GM12878 (cell line): Measurements from ENCODE around the gene ZNF367. TPM values are rescaled to one million over a fixed set of nuclear protein-coding genes. Genes with fewer than 3 reads are reported as not detected.

Source experiments
- ATAC-seq: fragments of 200-7000 bp; cut with Tn5 transposase; 3 replicates; pipeline ENCODE4 v1.9.1; 2020; ENCODE audit warnings: mild to moderate bottlenecking, moderate library complexity
- BruUV-seq: library from RNA; stranded (reverse); fragments of 400-500 nt; replicated peaks from 2 replicates; lab custom pipeline; 2021; lab: Mats Ljungman, UMichigan
- CTCF ChIA-PET: fragments of 300-600 bp; sonication (Branson Sonifier 250); formaldehyde crosslinking; extraction: SDS; loops from one replicate; lab custom pipeline; 2021; ENCODE audit warnings: inconsistent platforms; lab: Yijun Ruan, JAX
- POLR2A ChIA-PET: fragments of 350-600 bp; formaldehyde crosslinking; extraction: SDS; loops from one replicate; lab custom pipeline; 2021; ENCODE audit warnings: inconsistent platforms; lab: Charles Lee
- RAD21 ChIA-PET: fragments of 300-600 bp; sonication (Branson Sonifier 250); formaldehyde crosslinking; loops from one replicate; lab custom pipeline; 2023; ENCODE audit warnings: antibody characterized with exemption; ENCODE audit not compliant: unreplicated experiment; lab: Charles Lee
- SMC1A ChIA-PET: fragments of 300-600 bp; sonication (Branson Sonifier 250); formaldehyde crosslinking; loops from one replicate; lab custom pipeline; 2023; ENCODE audit not compliant: unreplicated experiment, uncharacterized antibody; lab: Charles Lee
- DNase-seq: peaks from one replicate; pipeline ENCODE4 v3.0.0-alpha.2; 2011; ENCODE audit warnings: low read depth, low spot score
- FAIRE-seq: peaks from 3 replicates; lab custom pipeline; 2011; peaks lifted over from hg19 to GRCh38; lab: Jason Lieb, UNC
- H2AFZ ChIP-seq: 2 replicates; pipeline ENCODE4 v1.6.0; 2011; ENCODE audit warnings: low read depth, low read length, control low read depth; ENCODE audit not compliant: control insufficient read depth
- H3K27ac ChIP-seq: 2 replicates; pipeline ENCODE4 v1.5.1; 2011; ENCODE audit warnings: control low read depth; ENCODE audit not compliant: control insufficient read depth, insufficient read depth
- H3K27me3 ChIP-seq, 2 experiments: replicated peaks in 1 of 2; 2 replicates each; pipeline versions ENCODE4 v1.6.0 to v1.6.1; 2011; ENCODE audit warnings: low read length in 1 of 2; ENCODE audit not compliant: control insufficient read depth in 2 of 2, insufficient read depth in 2 of 2
- H3K36me3 ChIP-seq, 2 experiments: 2 replicates each; pipeline ENCODE4 v1.5.1; 2011; ENCODE audit warnings: low read length in 1 of 2; ENCODE audit not compliant: control insufficient read depth in 2 of 2, insufficient read depth in 2 of 2
- H3K4me1 ChIP-seq: 2 replicates; pipeline ENCODE4 v1.6.1; 2011; ENCODE audit warnings: mild to moderate bottlenecking, low read length, moderate library complexity, mixed read lengths; ENCODE audit not compliant: control insufficient read depth, insufficient read depth
- H3K4me2 ChIP-seq: 2 replicates; pipeline ENCODE4 v1.6.0; 2011; ENCODE audit warnings: control low read depth; ENCODE audit not compliant: control insufficient read depth, insufficient read depth
- H3K4me3 ChIP-seq: fragments of 200-600 bp; sonication (generic); 2 replicates; pipeline ENCODE4 v1.5.1; 2016
- H3K79me2 ChIP-seq: 2 replicates; pipeline ENCODE4 v1.6.0; 2011; ENCODE audit warnings: low read length; ENCODE audit not compliant: control insufficient read depth, insufficient read depth
- H3K9ac ChIP-seq: 2 replicates; pipeline ENCODE4 v1.8.0; 2011; ENCODE audit warnings: low read length, control low read depth, mixed read lengths; ENCODE audit not compliant: control insufficient read depth, insufficient read depth
- H3K9me3 ChIP-seq: replicated peaks from 3 replicates; pipeline ENCODE4 v1.5.1; 2011; ENCODE audit warnings: mild to moderate bottlenecking, low read length; ENCODE audit not compliant: control insufficient read depth, insufficient read depth
- H4K20me1 ChIP-seq: 2 replicates; pipeline ENCODE4 v1.6.0; 2011; ENCODE audit not compliant: control insufficient read depth, insufficient read depth
- ATF3 ChIP-seq: IDR thresholded peaks from 2 replicates; pipeline ENCODE4 v1.6.1; 2011; ENCODE audit warnings: low read depth, mild to moderate bottlenecking, low read length, moderate library complexity, borderline replicate concordance; ENCODE audit errors: extremely low read depth
- FOXM1 ChIP-seq: IDR thresholded peaks from 2 replicates; pipeline ENCODE4 v1.6.1; 2012; ENCODE audit warnings: low read depth, mild to moderate bottlenecking, inconsistent platforms, low read length, moderate library complexity
- IRF3 ChIP-seq: fragments of 450-650 bp; IDR thresholded peaks from 2 replicates; pipeline ENCODE4 v1.6.1; 2014; ENCODE audit warnings: mild to moderate bottlenecking
- JUNB ChIP-seq: IDR thresholded peaks from 2 replicates; pipeline ENCODE4 v1.6.1; 2016; ENCODE audit warnings: antibody characterized with exemption, mild to moderate bottlenecking
- JUND ChIP-seq: IDR thresholded peaks from 2 replicates; pipeline ENCODE4 v1.6.1; 2012; ENCODE audit warnings: low read depth, mild to moderate bottlenecking, low read length, improper control_type of control experiment, moderate library complexity
- MAX ChIP-seq: IDR thresholded peaks from 2 replicates; pipeline ENCODE4 v1.6.1; 2012; ENCODE audit warnings: low read depth, low read length, improper control_type of control experiment
- NFIC ChIP-seq: IDR thresholded peaks from 2 replicates; pipeline ENCODE4 v1.6.1; 2012; ENCODE audit warnings: low read depth, mild to moderate bottlenecking, inconsistent platforms, low read length, moderate library complexity
- WGBS: methylation state at CpG from one replicate; pipeline ENCODE4 v1.1.6; 2016; ENCODE audit warnings: low lambda C conversion rate; ENCODE audit not compliant: insufficient replicate concordance, insufficient coverage; ENCODE audit errors: missing lambda C conversion rate; 5-methylcytosine and 5-hydroxymethylcytosine counted together
- in situ Hi-C: fragments of 300-500 bp; cut with MboI; formaldehyde crosslinking; loops from 9 replicates; pipeline ENCODE4 v1.14.3; 2018; ENCODE audit warnings: mixed read lengths
- intact Hi-C: fragments of 100-400 bp; cut with micrococcal nuclease; formaldehyde crosslinking; loops from one replicate; pipeline ENCODE4 v1.14.2; 2022; ENCODE audit not compliant: unreplicated experiment
- polyA plus RNA-seq, 11 experiments: library from polyadenylated mRNA; depleted of rRNA in 4 of 11; unstranded in 6 of 11; stranded (reverse) in 5 of 11; fragments of >200 nt; fragmentation: Nextera tagmentation in 4 of 11; fragmentation: Illumina TruSeq in 1 of 11; extraction: Ambion mirVana in 4 of 11; extraction: Trizol in 1 of 11; gene quantifications; 1 replicate in 1 of 11; 2 replicates in 10 of 11; pipeline versions ENCODE4 v1.2.1 to v1.2.3, GENCODE V29; 2011 to 2016; ENCODE audit warnings: inconsistent platforms in 2 of 11, missing spikeins in 2 of 11, low read depth in 1 of 11
- total RNA-seq, 4 experiments: library from RNA; depleted of rRNA in 3 of 4; stranded (reverse); fragments of >200 nt in 3 of 4; fragmentation: Illumina TruSeq in 1 of 4; extraction: Trizol in 1 of 4; gene quantifications; 2 replicates each; pipeline versions ENCODE4 v1.2.1 to v1.2.3, GENCODE V29; 2013 to 2021
- TF ChIP-seq, protein P1 (sequence below): IDR thresholded peaks from 2 replicates; pipeline ENCODE4 v1.6.1; 2012; ENCODE audit warnings: low read depth, low read length, improper control_type of control experiment

The ZNF367 gene
- total and polyA plus RNA-seq, 10 of the 15 experiments (the other 5 are each of a cell fraction or from before 2014, with no cell fraction given) = 2.9 to 16.3 (median 11.1) TPM

DNA sequence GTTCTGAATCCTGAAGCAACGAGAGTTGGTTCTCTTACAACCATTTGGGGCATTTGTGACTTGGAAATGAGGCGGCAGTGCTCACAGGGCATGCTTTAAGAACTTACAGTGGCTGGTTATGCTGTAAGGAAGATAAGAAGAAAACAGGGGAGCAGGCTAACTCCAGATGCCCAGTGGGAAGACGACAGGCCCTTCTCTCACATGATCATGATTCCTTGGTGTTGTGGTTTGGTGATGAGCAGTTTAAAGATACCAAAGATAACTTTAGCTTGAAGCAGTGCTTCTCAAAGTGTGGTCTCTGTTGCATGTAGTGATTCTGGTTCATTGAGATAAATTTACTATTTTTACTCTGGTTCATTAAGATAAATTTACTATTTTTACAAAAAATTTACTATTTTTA is 29.2 kb upstream of the ZNF367 start:
- H2AFZ ChIP-seq = no peak overlapping the region; the same call in 1 of the 2 replicates
- H3K4me2 ChIP-seq = no peak overlapping the region
- no peak overlapping the region for H3K9ac ChIP-seq
- H3K9me3 ChIP-seq = no peaks in the 10 kb centered on the region
- no TSS peak for BruUV-seq
- H3K4me3 ChIP-seq = no peak overlapping the region
- in situ Hi-C loops = loop anchor here (5.0 kb wide), 1 partner anchor 205 kb away; no protein-coding TSS in a partner anchor
- TF ChIP-seq, protein P1, sequence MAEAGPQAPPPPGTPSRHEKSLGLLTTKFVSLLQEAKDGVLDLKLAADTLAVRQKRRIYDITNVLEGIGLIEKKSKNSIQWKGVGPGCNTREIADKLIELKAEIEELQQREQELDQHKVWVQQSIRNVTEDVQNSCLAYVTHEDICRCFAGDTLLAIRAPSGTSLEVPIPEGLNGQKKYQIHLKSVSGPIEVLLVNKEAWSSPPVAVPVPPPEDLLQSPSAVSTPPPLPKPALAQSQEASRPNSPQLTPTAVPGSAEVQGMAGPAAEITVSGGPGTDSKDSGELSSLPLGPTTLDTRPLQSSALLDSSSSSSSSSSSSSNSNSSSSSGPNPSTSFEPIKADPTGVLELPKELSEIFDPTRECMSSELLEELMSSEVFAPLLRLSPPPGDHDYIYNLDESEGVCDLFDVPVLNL = no peak
- TF ChIP-seq NFIC (no peak), JUND (no peak), MAX (no peak), ATF3 (no peak), FOXM1 (no peak), IRF3 (no peak), JUNB (no peak)
- ATAC-seq = no peak
- peaks cover 0 to 3% of the 10 kb centered on the region in 2 experiments; a peak in 1 of 4 replicates for H3K27me3 ChIP-seq
- H3K4me1 ChIP-seq = peaks cover 6% of the 10 kb centered on the region
- CTCF ChIA-PET = no interaction called here
- no peak overlapping the region for H3K27ac ChIP-seq
- H3K79me2 ChIP-seq = no peaks in the 10 kb centered on the region
- 16% methylated on average over 3 of the region's 3 CpGs for WGBS
- intact Hi-C loops = no loop called here
- no peak for DNase-seq
- RAD21 ChIA-PET = no interaction called here
- FAIRE-seq = no peak
- H3K36me3 ChIP-seq = no peaks in the 10 kb centered on the region
- POLR2A ChIA-PET = no interaction called here
- no peaks in the 10 kb centered on the region for H4K20me1 ChIP-seq
- SMC1A ChIA-PET = interaction anchor here (1.0 kb wide), 1 partner anchor 21 kb away, joined by 3 read pairs; no protein-coding TSS in a partner anchor
